HCT116 (cell line): ENCODE data around the gene PLEKHA8.

Experiments
- CTCF ChIP-seq, 3 experiments: fragments of 200-600 bp in 1 of 3; sonication (generic) in 1 of 3; IDR thresholded peaks in 2 of 3; conservative IDR thresholded peaks in 1 of 3; 2 replicates each; pipeline ENCODE4 v1.5.1; 2012 to 2017; ENCODE audit warnings: low read depth in 2 of 3, low read length in 2 of 3, antibody characterized with exemption in 1 of 3, borderline replicate concordance in 1 of 3, control low read depth in 1 of 3, mild to moderate bottlenecking in 1 of 3, mixed read lengths in 1 of 3, mixed run types in 1 of 3, moderate library complexity in 1 of 3; ENCODE audit not compliant: insufficient read depth in 1 of 3
- EZH2 ChIP-seq: fragments of 200-600 bp; sonication (generic); IDR thresholded peaks from 2 replicates; pipeline ENCODE4 v1.6.1; 2017; ENCODE audit warnings: antibody characterized with exemption, mixed run types
- EZH2phosphoT487 ChIP-seq: fragments of 200-600 bp; IDR thresholded peaks from 2 replicates; pipeline ENCODE4 v1.6.1; 2018; ENCODE audit warnings: antibody characterized with exemption, borderline replicate concordance
- POLR2A ChIP-seq: IDR thresholded peaks from 2 replicates; pipeline ENCODE4 v1.7.0; 2011; ENCODE audit warnings: borderline replicate concordance; ENCODE audit not compliant: insufficient read depth, insufficient read length; ENCODE audit errors: extremely low read depth
- RAD21 ChIP-seq: IDR thresholded peaks from 2 replicates; pipeline ENCODE4 v1.6.1; 2012; ENCODE audit warnings: low read depth, mild to moderate bottlenecking
- REST ChIP-seq: IDR thresholded peaks from 2 replicates; pipeline ENCODE4 v1.6.1; 2012; ENCODE audit warnings: low read depth
- TCF7L2 ChIP-seq: IDR thresholded peaks from 2 replicates; pipeline ENCODE4 v1.7.0; 2011; ENCODE audit warnings: borderline replicate concordance, inconsistent platforms; ENCODE audit not compliant: insufficient read depth, insufficient read length; ENCODE audit errors: extremely low read depth
- YY1 ChIP-seq: IDR thresholded peaks from 2 replicates; pipeline ENCODE4 v1.6.1; 2011; ENCODE audit warnings: low read length, low read depth, moderate library complexity, mild to moderate bottlenecking; ENCODE audit not compliant: insufficient replicate concordance; ENCODE audit errors: extremely low read depth

GRCh38 chr7:30172451-30172850, 144.2 kb downstream of the PLEKHA8 start:
- TF ChIP-seq POLR2A (no peak), EZH2 (no peak), CTCF (IDR thresholded peaks at IDR 0.05 in 2 of 3, conservative IDR thresholded peaks at IDR 0.05 in 1 of 3; ENCODE audit: borderline replicate concordance in 1 of 3, insufficient read depth in 1 of 3, low read depth in 2 of 3, low read length in 2 of 3) (no peak), YY1 (no peak), REST (no peak), TCF7L2 (no peak), EZH2phosphoT487 (no peak), RAD21 (no peak)
